ENCODE results near the gene VWF. TPM values are rescaled to one million over a fixed set of nuclear protein-coding genes. Genes with fewer than 3 reads are reported as not detected.

The VWF gene
- total RNA-seq, 1 donor from 2014 or later: not detected

DNA sequence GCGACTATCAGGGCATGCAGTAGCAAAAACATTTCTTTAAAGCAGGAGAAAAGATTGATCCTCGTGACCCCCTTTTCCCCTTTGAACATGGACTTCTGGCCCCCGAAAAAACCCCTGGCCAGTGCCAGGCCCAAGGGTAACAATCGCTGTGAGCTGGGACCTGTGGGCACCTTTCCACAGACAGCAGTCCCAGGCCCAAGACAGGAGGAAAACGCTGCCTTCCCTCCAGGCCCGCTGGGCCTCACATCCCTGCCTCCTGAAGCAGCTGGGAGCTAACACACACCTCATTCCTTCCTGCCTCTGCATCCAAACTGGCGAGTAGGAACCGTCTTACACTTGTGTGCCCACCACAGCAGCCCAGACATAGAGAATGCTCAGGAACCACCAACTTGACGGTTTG lies 1.2 kb downstream of the VWF start:
- Mint-ChIP-seq H3K36me3 (ENCODE audit: low read depth) (no peaks in the 10 kb centered on the region), H3K4me1 (no peaks in the 10 kb centered on the region), H3K9me3 (no peaks in the 10 kb centered on the region), H3K27me3 (peaks cover 30% of the 10 kb centered on the region), H3K4me3 (no peak overlapping the region), H3K27ac (no peak overlapping the region)
- CTCF ChIA-PET: no interaction called here
- no peak for ATAC-seq (ENCODE audit: low read depth)
- TF ChIP-seq, protein P1, sequence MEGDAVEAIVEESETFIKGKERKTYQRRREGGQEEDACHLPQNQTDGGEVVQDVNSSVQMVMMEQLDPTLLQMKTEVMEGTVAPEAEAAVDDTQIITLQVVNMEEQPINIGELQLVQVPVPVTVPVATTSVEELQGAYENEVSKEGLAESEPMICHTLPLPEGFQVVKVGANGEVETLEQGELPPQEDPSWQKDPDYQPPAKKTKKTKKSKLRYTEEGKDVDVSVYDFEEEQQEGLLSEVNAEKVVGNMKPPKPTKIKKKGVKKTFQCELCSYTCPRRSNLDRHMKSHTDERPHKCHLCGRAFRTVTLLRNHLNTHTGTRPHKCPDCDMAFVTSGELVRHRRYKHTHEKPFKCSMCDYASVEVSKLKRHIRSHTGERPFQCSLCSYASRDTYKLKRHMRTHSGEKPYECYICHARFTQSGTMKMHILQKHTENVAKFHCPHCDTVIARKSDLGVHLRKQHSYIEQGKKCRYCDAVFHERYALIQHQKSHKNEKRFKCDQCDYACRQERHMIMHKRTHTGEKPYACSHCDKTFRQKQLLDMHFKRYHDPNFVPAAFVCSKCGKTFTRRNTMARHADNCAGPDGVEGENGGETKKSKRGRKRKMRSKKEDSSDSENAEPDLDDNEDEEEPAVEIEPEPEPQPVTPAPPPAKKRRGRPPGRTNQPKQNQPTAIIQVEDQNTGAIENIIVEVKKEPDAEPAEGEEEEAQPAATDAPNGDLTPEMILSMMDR (IDR thresholded peaks at IDR 0.05): no peak
- POLR2A ChIA-PET: no interaction called here
- no peak for DNase-seq
- intact Hi-C loops (cut with micrococcal nuclease): no loop called here

DNA sequence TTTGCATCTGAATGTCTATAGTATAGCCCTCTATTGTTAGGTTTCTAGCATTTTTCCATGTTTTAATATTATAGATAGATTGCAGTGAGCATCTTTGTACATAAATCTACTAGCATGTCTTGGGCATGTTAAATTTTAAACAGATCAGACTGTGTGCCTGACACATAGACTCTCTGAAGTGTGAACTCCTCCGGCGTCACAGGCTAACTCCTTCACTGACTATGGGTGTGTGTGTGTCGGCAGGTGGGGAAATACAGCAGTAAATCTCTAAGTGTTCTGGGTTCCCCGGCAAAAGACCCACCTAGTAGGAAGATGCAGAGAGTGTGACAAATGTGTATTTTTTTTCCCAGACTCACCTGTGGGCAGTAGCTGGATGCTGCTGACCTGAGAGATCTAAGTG lies 2.3 kb downstream of the VWF start:
- intact Hi-C loops (cut with micrococcal nuclease): no loop called here
- TF ChIP-seq, protein P1 (IDR thresholded peaks at IDR 0.05): no peak
- no peak for ATAC-seq (ENCODE audit: low read depth)
- ChIA-PET POLR2A (no interaction called here), CTCF (no interaction called here)
- peaks cover 30% of the 10 kb centered on the region for H3K27me3 Mint-ChIP-seq
- no peaks in the 10 kb centered on the region for H3K36me3 Mint-ChIP-seq (ENCODE audit: low read depth)
- no peak overlapping the region for H3K4me3 Mint-ChIP-seq
- DNase-seq: no peak
- no peaks in the 10 kb centered on the region for H3K4me1 Mint-ChIP-seq
- no peaks in the 10 kb centered on the region for H3K9me3 Mint-ChIP-seq
- H3K27ac Mint-ChIP-seq: no peak overlapping the region

DNA sequence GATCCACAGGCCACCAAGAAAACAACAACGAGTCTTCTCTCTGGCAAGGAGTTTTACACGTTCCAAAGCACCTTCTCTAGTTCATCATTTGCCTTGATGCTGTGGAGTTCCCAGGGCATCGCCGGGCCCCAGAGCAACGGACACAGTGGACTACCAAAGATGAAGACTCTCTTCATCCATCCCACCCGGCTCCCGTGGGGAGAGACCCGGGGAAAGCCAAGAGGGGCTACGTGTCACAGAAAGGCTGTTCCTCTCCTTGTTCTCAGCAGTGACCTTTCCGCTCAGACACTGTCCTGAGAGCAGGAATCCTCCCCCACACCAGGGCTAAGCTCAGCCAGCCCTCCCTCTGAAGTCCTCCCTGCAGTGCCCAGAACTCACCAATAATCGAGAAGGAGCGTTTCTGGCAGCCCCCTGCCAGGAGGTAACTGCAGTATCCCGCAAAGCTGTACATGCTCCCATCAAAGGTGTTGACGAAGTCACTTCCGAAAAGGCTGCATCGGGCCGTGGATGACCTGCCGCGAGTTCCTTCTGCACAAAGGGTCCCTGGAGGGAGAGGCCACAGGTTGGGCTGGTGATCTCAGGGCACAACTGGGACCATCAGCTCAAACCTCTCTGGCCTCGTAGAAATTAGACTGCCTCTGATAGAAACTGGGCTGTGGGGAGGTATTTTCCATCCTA lies 3.5 kb downstream of the VWF start:
- no peaks in the 10 kb centered on the region for H3K9me3 Mint-ChIP-seq
- DNase-seq: no peak
- H3K4me1 Mint-ChIP-seq: no peaks in the 10 kb centered on the region
- no peak overlapping the region for H3K4me3 Mint-ChIP-seq
- H3K36me3 Mint-ChIP-seq (ENCODE audit: low read depth): no peaks in the 10 kb centered on the region
- ChIA-PET CTCF (no interaction called here), POLR2A (no interaction called here)
- intact Hi-C loops (cut with micrococcal nuclease): no loop called here
- no peak for ATAC-seq (ENCODE audit: low read depth)
- no peak overlapping the region for H3K27ac Mint-ChIP-seq
- TF ChIP-seq, protein P1 (IDR thresholded peaks at IDR 0.05): no peak
- peaks cover 30% of the 10 kb centered on the region for H3K27me3 Mint-ChIP-seq

DNA sequence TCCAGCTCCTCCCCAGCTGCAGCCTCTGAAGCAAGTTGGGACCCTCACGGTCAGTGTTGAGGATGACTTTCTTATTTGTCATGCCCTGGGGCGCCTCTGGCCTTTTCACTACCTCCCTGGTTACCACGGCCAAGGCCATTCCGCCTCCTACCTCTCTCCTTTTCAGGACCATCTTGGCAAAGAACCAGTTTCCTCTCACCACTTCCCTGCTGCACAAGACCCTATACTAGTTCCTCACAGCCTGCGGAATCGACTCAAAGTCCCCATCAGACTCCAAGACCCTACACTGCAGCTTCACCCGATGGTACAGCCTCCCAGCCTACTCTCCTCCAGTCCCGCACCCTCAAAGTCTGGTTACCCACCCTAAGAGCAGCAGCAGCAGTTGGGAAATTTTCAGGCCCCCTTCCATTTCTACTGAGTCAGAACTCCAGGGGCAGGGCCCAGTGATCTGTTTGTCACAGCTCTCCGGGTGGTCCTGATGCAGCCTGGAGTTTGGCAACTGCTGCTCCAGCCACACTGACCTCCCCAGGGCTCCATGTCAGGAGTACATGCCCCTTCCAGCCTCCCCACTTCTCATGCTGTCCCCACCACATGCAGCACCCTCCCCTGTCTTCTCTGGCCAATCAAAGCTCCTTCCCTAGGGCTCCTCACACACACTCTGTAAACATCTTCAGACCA lies 5.4 kb downstream of the VWF start:
- H3K36me3 Mint-ChIP-seq (ENCODE audit: low read depth): no peaks in the 10 kb centered on the region
- no peak overlapping the region for H3K27ac Mint-ChIP-seq
- ChIA-PET POLR2A (no interaction called here), CTCF (no interaction called here)
- DNase-seq (no peak), ATAC-seq (ENCODE audit: low read depth) (no peak)
- no peaks in the 10 kb centered on the region for H3K4me1 Mint-ChIP-seq
- TF ChIP-seq, protein P1 (IDR thresholded peaks at IDR 0.05): no peak
- H3K27me3 Mint-ChIP-seq: peaks cover 26% of the 10 kb centered on the region
- no peaks in the 10 kb centered on the region for H3K9me3 Mint-ChIP-seq
- H3K4me3 Mint-ChIP-seq: no peak overlapping the region
- intact Hi-C loops (cut with micrococcal nuclease): no loop called here

DNA sequence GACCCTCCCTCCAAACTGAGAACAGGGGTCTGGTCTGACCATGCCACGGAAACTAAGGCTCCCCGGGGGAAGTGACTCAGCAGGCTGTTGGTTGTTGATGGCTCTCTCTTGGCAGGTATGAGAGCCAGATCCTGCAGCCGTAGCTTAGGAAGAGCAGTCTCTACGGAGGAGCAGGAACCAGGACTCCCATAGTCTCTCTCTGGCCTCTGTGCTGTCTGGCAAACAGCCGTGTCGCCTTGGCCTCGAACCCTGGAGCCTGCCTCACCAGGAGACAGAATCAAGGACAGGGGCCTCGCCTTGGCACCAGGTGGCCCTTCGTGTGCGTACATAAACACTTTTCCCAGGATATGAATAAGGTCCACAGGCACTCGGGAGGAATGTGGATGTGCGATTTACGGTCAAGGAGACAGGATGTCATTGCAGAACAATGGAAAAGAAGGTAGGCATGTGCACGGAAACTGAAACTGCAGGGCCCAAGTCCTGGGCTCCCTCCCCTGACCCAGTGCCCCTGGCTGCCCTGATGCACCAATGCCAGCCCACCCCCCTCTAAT lies 7.9 kb downstream of the VWF start:
- Mint-ChIP-seq H3K4me3 (no peak overlapping the region), H3K36me3 (ENCODE audit: low read depth) (no peaks in the 10 kb centered on the region), H3K27ac (no peak overlapping the region), H3K9me3 (no peaks in the 10 kb centered on the region), H3K27me3 (peaks cover 28% of the 10 kb centered on the region), H3K4me1 (no peaks in the 10 kb centered on the region)
- no peak for ATAC-seq (ENCODE audit: low read depth)
- intact Hi-C loops (cut with micrococcal nuclease): no loop called here
- TF ChIP-seq, protein P1 (IDR thresholded peaks at IDR 0.05): no peak
- no peak for DNase-seq
- ChIA-PET CTCF (no interaction called here), POLR2A (no interaction called here)

Measured in activated B cell treated with CpG ODN at 0.5 μM for 24 hours (primary cell).